HG02759 (cell line): ENCODE measurements around the gene DGKB.
A peak's percentile ranks its signal among the peaks of the same experiment; 100 is the strongest.

Experiments used
- ATAC-seq: cut with Tn5 transposase; IDR thresholded peaks from one replicate; pipeline ENCODE4 v1.9.1; 2021; ENCODE audit warnings: mild to moderate bottlenecking, moderate library complexity; ENCODE audit not compliant: unreplicated experiment

Gene DGKB

DNA sequence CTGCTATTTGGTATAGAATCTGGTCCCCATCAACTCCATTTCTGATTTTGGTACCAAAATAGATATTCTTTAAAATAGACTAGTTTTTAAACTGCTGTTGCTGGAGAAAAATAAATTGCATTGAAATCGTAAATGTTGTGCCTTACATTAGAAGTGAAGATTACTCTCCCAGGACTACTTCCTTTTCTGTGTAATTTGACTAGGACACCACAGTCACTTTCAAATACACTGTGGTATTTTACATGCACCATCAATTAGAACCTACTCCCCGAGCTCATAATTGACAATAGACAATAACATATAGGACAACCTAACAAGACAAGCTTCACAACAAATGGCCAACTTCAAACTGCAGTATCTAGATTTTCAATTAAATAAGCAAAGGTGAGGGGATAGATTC is 211.5 kb downstream of the DGKB start:
- peak; percentile 54 for ATAC-seq

DNA sequence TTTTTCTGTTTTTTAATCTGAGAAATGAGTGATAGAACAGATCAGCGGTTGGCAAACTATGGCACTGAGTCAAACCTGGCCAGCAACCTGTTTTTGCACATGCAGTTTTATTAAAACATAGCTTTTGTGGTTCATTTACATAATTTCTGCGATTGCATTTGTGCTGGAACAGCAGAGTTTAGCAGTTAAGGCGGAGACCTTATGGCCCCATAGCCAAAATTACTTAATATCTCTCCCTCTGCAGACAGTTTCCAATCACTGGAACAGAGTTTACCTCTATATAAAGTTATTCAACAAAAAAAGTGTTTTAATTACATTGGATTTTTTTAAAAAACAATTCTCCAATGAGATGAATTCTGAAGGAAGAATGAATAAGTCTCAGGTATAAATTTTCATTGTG is 212.1 kb downstream of the DGKB start:
- no peak for ATAC-seq

DNA sequence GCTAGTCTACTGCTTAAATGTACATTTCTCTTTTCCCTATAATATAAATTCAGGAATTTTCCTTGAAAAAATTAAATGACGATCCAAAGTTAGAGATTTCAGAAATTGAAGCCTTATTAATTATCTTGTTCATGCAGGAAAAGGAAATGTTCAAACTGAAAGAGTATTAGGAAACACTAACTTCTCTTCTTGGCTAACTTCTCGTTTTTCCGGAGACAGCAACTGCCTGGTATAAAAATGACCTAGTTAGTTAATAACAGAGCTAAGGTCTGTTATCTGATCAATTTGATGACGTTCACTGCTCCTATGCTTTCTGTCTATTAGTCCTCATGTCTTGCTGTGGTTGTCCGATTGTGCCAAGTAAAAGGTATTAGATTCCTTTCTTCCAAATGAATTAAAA is 212.5 kb downstream of the DGKB start:
- no peak for ATAC-seq

DNA sequence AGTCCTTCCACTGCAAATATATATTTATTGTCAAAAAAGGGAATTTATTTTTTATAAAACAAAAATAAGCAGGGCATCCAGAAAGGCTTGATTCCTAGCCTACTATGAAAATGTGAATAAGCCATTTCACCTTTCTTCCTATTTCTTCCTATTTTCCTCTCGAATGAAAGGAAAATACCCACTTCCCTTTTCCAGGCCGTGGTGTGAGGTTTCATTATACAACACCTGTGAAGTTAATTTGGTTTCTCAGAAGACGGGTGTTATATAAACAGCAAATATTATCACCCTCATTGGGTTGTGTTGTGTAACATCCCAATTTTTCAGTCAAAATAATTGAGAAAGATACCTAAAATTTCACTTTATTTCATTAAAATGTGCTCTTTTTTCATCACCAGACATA is 214.3 kb downstream of the DGKB start:
- ATAC-seq = no peak

DNA sequence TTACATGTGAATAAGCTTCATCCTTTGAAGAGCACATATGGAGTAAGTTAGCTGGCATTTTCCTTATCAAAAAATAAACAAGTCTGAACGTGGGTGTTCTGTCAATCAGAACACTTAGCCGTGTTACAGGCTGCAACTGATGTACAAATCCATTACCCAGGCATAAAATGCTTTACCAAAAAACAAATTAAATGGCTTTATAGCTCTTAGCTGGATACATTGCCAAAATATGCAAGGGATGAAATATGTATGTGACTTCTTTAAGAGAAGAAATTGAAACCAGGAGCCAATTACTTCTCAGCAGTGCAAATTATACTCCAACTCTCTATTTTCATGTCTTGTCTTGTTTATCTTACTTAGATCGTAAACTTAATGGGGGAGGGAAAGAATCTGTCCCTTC is 214.8 kb downstream of the DGKB start:
- no peak for ATAC-seq

DNA sequence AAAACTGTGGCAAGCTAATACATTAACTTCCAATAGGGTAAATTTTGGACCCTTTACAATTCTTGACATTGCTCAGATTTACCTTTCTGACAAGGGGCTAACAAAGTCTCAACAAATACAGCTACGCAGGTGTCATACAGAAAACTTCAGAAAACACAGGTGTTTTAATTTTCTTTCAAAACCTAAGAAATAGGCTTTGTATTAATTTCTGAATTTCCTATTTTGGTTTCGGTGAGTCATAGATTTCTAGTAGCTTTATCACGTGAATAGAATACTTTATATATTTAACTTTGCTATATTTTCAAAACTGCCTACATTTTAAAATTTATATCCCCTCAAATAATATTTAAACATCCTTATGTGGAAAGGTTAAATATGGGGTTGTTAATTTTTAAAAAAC is 215.3 kb downstream of the DGKB start:
- no peak for ATAC-seq

DNA sequence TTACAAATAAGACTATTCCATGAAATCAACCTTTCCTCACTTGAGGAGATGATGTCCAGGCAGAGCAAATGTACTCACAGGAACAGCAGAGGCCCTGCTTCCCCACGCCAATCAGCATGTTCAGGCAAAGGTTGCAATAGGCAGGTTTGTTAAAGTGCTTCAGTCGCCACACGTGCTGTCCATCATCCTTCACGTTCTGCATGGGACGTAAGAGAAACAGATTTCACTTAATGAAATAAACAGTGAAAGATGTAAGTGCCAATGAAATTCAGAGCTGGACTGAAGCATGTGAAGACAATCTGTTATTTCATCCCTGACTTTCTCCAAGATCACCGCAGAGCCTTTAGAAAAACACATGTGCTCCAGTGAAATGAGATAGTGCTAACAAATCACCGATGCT is 217.4 kb downstream of the DGKB start:
- no peak for ATAC-seq

DNA sequence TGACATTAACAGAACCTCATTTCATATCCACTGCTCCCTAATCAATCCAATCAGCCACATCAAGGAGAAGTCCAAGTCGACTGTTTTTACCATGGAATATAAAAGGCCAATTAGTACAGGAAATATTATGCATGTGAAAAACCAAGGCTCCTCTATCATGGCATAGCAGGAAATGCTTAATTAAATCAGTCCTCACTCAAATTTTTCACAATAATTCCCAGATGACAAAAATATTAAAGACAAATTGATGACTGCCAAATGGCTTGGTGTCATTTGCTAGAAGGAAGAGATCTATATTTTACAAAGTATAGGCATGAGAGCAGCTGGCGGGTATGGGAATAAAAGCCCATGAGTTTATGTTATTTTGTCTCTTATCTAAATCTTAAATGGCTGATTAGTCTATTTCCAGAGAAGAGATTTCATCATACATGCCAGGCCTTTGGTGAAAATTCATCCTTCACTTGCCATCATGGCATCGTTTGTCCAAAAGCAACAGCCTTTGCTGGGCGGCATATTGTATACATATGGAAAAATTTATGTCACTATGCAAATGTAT is 219.6 kb downstream of the DGKB start:
- no peak for ATAC-seq

DNA sequence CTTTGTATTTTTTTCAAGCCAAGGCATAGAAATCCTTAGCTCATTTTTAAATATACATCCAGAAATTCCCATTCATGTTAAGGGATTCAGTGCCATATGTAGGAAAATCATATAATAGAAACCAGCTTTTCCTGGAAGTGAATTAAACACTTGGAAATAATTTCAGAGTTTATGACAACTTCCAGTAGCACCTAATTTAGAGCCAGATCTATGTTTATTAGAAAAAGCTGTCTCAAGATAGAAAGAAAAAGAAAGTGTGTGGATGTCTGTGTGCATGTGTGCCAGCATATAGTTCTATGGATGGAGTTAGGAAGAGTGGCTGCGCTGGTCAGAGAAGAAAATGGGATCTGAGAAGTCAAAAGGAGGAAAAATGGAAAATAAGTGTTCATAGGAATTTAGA is 225.7 kb downstream of the DGKB start:
- no peak for ATAC-seq

DNA sequence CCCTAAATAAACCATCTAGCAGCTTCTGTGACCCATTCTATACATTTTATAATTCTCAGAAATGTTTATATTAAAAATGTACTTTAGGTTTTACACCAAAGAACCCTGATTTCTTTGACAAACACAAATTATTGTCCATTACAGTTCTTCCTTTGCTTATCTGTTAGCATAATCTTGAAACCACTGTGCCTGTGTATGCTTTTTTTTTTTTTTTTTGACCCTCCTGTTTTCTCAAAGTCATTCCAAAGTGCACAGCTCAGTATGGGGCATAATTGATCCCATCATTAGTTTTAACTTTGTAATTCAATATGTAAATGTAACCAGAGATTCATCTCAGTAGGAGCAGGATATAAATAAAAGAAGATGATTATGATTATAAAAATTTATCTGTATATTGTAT is 229.3 kb downstream of the DGKB start:
- ATAC-seq = no peak

DNA sequence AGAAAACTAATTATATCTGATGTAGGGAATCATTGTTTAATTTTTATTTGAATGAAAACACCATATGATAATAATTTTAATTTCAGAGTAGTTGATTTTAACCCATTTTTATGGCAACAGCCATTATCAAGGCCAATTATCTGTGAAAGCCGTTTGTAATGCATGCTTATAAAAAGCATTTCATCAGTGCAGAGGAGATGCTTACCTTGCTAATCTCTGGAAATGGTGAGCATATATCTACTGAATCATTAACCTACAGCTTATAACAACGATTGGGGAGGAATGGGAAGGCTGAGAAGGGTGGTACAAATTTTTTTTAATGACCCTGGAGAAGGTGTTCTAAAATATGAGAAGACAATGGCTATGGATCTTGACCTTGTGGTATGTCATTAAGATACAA is 235.6 kb downstream of the DGKB start:
- no peak for ATAC-seq

DNA sequence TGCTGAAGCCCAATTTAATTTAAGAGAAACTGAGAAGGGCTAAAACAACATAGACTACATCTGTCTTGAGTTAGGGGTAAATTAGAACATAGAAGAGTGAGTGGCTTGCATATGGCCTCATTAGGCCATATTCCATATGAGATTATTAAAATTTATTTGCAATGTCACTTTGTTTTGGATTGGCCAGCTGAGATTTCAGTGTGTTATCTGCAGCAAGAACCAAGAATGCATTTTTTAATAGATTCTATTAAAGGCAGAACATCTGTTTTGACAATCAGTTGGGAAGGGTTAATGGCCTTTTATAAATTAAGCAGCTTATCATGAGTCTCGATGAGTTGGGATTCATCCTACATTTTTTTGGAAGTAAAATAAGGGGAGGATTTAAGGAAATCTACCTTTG is 236.2 kb downstream of the DGKB start:
- ATAC-seq = no peak

DNA sequence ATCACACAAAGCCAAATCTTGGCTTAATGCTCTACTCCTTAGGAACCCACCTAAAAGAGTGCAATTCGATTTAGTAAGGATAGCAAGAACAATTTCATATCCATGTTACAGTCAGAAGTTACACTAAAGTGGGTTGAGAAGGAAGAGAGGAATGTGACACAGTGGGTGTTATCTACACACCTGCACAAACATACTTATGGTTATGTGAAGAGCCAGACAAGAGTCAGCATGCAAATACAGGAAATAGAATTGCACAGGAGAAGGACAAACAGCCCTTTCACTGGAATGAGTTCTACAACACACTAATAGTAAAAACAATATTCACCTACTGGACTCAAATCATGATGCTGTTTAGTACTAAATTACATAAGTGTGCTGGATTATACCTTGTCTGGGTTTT is 262.8 kb downstream of the DGKB start:
- no peak for ATAC-seq

DNA sequence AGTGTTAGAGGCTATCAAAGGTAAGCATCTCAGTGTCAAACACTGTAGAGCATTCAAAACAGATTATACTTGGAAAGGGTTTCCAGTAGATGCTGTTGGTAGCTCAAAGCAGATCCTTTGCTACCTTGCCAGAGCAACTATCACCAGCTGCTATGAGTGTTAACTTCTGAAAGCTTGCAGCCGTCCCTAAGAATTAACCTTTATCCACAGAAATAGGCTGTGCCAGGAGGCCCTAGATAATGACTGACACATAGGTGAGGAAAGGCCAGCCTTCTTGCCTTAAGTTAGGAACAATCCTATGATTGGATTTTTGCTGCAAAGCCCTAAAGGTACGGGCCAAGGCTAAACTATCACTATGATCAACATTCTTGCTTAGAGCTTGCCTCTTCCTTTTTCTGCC is 263.2 kb downstream of the DGKB start:
- no peak for ATAC-seq

DNA sequence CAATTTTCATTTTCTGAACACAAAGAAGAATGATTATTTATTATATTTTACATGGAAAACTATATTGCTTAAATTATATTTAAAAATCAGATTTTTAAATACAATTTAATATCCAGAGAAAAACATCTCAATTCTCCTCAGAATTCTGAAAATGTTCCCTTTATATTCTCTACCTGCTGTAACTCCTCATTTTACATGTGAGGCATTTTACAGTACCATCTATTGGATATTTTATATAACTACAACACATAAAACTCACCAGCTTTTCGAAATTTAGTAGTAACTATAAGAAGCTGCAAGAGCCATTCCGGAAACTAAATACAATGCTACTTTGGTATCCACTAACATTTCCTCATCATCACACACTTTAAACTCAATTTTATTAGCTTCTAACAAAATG is 264.6 kb downstream of the DGKB start:
- no peak for ATAC-seq

DNA sequence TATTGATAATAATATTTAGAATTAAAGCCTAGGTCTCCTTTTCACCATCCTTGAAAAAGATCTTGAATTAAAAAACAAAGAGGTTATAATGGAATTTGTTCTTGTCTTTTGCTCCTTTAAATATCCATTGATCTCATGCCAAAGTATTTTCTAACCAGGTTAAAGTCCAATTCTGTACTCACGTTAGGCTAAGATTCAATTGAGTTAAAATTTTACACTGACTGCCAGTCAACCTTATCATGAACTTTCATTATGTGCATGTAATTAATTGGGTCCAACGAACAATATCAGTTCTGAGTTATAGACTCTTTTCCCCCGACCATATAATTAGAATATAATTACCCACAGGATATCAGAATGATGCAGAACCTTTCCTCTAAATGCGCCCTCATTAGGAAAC is 266.6 kb downstream of the DGKB start:
- no peak for ATAC-seq

DNA sequence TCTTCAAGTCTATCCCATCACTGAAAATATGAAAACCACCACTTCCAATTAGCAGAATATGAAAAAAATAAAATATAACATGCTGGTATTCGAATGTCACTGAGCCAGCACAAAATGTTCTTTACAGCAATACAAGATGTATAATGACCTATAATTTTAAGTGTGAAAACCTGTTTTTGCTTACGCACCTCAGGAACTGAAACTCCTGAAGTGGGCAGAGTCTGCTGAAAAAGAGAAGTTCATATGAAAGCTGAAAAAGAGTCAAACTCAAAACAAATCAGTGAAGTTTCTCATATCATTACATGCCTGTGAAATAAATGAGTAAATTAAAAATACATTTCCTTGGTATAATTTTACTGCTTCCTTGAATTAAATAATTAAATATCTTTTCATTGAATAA is 272.5 kb downstream of the DGKB start:
- no peak for ATAC-seq

DNA sequence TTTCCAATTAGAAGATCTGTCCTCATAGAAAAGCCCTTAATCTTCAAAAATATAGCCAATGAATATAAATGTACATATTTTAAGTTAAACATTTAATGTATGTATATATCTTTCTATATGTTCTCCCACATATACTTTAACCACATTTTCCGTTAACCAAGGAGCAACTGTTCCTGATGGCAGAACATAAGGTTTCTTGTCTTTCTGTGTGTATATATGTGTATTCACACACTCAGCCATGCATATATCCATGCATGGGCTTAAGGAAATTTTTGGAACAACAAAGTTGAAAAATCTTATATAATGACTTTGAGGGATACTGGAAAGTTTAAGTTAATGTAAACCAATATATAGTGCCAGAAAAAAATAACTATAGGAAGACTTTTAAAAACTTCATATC is 274.0 kb downstream of the DGKB start:
- no peak for ATAC-seq

DNA sequence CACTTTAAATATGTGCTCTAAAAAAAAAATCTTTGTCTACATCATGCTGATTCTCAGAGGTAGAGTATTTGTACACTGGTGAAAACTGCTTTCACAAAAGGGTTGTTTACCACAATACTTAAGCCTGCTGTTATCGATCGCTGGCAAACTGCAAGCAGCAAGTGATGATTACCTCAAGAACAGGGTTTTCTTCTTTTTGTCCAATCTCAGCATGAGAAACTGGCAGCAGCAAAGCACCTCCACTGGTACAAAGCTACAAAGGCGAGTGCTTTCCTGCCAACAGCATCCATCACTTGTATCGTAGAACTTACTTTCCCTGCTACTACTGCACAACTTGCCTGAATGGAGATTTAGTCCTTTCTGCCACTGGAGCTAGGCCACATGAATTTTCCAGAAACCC is 276.5 kb downstream of the DGKB start:
- no peak for ATAC-seq

DNA sequence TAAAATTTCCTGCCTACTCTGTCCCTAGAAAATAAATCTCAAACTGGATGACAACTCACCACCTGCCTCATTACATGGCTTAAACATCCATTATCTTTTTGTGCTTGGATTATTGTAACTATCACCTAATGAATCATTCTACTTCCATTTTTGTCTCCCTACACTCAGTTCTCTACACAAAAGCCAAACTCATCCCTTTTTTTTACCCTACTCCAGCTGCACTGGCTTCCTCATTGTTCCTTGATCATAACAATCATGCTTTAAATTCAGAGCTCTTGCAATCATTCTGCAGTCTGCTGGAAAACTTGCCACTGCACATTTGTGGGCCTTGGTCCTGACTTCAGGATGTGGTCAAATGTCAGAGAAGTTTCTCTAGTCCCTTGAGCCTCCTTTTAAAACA is 280.0 kb downstream of the DGKB start:
- ATAC-seq = no peak

DNA sequence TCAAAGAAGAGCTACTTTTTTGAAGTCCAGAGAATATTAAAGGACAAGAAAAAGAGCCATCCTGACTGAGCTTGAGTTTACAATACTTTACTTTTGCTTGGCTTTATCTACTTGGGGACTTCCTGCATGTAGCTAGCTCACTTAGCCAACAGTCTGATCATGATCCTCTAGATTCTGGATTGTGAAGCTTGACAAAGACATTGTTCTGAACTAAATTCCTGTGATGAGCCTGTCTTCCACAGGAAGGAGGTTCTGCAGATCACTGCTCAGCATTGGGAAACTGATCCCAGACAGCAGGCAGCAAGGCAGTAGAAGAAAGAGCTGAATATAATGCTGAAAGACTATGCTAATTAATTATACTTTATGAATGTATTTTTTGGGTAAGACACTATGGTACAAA is 296.4 kb downstream of the DGKB start:
- no peak for ATAC-seq

DNA sequence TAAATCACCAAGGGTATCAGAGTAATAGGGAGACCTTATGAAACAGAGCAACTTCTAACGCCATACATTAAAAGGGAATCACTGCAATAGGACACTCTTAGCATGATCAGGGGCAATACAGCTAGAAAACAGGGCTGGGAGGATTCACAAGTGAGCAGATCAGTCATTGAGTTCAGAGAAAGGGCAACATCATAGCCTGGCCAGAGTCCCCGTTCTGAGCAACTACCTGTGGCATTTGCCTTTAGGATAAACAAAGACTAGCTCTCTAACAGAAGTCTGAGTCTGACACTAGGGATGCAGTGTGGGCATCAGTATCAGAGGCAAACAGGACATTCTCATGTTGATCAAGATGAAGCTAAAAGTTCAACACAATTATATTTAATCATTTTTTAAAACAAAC is 297.9 kb downstream of the DGKB start:
- no peak for ATAC-seq

DNA sequence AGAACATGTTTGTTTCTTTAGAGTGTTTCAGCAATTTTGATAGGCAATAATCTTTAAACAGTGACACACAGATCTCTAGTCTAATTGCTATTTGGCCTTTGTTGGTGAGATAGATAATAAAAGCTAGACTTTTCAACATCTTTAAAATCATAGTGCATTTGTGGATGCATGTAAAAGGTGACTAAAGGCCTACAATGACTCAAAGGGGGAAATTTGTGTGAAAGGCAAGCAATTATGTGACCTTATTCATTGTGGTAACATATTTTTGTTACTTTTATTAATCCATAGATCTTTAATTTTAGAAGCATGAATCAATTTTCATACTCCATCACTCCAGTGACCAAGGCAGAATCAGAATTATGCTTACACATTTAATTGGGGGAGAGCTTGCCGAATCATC is 299.7 kb downstream of the DGKB start:
- no peak for ATAC-seq
